GM04503 (cell line): ENCODE measurements around the gene AOPEP.

Source experiments
- DNase-seq: peaks from one replicate; pipeline ENCODE4 v3.0.0-alpha.2; 2012; ENCODE audit warnings: low read depth

Gene AOPEP, protein sequence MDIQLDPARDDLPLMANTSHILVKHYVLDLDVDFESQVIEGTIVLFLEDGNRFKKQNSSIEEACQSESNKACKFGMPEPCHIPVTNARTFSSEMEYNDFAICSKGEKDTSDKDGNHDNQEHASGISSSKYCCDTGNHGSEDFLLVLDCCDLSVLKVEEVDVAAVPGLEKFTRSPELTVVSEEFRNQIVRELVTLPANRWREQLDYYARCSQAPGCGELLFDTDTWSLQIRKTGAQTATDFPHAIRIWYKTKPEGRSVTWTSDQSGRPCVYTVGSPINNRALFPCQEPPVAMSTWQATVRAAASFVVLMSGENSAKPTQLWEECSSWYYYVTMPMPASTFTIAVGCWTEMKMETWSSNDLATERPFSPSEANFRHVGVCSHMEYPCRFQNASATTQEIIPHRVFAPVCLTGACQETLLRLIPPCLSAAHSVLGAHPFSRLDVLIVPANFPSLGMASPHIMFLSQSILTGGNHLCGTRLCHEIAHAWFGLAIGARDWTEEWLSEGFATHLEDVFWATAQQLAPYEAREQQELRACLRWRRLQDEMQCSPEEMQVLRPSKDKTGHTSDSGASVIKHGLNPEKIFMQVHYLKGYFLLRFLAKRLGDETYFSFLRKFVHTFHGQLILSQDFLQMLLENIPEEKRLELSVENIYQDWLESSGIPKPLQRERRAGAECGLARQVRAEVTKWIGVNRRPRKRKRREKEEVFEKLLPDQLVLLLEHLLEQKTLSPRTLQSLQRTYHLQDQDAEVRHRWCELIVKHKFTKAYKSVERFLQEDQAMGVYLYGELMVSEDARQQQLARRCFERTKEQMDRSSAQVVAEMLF

GRCh38 chr9:94726495-94727191, at the start of gene AOPEP:
AOPEP (plus strand) TSS chr9:94726699; CDS start chr9:94759784, 33,085 bp downstream.
- peak; percentile 51 for DNase-seq

DNA sequence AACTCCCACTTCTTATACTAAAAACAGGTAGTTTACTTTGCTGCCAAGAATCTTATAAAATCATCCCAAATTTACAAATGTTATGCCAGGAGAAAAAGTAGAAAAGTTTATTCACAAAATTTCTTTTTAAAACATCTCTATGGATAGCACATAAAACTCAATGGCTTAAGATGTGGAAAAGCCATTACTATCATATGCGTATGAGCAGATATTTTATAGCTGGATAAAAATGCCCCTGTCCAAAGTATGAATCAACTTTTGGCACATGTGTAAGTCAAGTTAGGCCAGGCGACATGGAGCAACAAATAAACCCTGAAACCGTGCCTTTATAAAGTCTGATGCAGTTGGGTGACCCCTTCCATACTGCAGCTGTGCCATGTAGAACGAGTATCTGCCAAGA, 48.6 kb upstream of the AOPEP start:
- no peak for DNase-seq

- no peak for DNase-seq
These were observed 46.9 kb upstream of the AOPEP start for GRCh38 chr9:94679587-94679986.

DNA sequence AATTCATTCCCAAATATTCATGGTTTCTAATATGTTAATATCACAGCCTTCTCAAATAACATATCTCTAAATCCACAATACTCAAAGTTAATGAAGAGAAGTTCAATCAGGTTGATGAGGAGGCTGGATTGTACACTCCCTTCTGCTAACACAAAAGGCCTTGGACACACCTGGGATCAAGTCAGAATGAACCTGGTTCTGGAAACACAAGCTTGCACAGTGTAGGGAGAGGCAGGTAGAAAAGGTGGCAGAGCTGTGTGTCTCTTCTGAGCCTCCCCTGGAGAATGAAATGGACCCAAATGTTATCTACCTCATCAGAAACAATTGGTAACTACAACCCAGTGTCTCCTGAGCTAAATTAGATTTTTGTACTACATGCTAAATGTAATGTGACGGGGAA, 46.5 kb upstream of the AOPEP start:
- DNase-seq, result no peak

DNA sequence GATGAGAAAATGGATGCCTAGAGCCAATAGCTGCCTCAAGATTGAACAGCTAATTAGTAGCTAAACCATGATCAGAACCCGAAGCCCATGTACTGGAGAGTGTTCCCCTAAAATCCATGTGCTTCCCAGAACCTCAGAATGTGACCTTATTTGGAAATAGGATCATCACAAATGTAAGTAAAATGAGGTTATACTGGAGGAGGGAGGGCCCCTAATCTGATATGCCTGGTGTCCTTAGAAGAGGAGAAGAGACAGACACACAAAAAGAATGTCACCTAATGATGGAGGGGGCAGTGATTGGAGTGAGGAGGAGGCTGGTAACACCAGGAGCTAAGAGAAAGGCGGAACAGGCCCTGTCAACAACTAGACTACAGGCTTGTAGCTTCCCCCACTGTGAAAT, 45.9 kb upstream of the AOPEP start:
- no peak for DNase-seq

GRCh38 chr9:94681508-94681907, 45.0 kb upstream of the AOPEP start:
- DNase-seq, result peak; percentile 45

GRCh38 chr9:94685359-94685758, 41.1 kb upstream of the AOPEP start:
- DNase-seq, result no peak

DNA sequence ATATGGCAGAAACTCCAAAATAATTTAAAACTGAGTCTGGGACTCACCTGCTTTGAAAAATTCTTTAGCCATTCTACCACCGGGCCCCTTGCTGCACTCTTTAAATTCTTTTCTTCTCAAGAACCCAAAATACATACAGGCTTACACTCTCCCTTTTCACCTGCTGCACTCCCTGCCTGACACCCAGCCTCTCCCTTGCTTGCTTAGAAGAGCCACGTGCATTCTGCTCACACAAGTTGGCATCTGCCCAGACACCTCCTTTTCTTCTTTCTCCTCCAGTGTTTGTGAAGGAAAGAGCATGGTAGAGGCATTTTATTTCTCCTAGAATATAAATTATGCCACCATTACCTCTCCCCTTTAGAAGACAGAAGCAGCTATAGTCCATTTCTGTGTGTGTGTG, 39.0 kb upstream of the AOPEP start:
- DNase-seq, result no peak

- no peak for DNase-seq
These were observed 36.2 kb upstream of the AOPEP start for GRCh38 chr9:94690344-94690743.

DNA sequence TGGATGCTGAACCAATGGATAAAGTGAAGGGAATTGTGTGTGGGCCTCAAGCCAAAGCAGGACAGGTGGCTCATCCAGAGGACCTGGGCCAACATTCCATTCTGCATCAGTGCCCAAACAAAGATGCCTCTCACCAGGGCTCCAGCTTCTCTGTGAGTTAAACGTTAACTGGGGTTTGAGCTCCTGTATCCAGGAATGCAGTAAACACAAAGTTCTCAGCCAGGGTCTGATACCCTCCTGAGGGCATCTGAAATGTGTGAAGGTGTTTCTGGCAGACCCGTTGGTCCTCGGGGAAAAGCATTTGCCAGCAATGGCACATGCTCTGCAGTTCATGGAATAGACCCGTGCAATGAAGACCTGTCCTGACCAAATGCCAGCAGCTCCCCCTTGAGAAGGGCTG, 33.9 kb upstream of the AOPEP start:
- DNase-seq, result no peak

- no peak for DNase-seq
These were observed 32.9 kb upstream of the AOPEP start for GRCh38 chr9:94693485-94694204.

DNA sequence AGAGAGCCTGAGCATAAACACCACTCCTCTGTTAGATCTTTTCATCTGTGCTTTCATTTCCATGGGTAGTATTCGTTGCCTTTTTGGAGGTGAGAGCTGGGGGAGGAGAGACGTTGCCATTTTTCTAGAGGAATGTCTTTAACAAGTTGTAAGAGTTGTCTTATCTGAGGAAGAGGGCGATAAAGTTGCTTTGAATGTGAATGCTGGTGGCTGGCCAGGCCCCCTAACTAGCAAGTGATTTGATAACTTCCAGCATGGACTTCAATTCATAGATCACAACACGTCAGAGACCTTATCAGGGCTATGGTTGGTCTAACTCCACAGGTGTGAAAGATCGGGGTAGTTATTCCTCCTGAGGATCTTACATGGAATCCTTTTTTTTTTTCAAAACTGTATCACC, 30.0 kb upstream of the AOPEP start:
- no peak for DNase-seq

- DNase-seq, result no peak
These were observed 28.4 kb upstream of the AOPEP start for GRCh38 chr9:94697972-94698581.

GRCh38 chr9:94699715-94700373, 26.7 kb upstream of the AOPEP start:
- DNase-seq, result no peak

DNA sequence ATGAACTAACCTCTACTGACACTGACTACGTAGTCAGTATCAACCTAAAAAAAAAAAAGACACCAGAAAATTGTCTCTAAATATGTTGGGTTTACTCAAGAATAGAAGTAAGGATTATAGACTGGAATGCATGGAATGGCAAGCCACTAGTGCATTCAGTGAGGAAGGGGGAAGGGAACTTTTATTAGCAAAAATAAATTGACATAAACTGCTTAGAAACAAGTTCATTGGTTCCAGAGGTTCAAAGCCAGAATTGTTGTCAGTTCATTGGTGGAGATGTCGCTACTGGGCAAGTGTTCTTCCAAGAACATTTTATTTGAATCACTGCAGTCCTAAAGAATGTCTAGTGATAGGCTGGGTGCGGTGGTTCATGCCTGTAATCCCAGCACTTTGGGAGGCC, 26.1 kb upstream of the AOPEP start:
- DNase-seq, result no peak

DNA sequence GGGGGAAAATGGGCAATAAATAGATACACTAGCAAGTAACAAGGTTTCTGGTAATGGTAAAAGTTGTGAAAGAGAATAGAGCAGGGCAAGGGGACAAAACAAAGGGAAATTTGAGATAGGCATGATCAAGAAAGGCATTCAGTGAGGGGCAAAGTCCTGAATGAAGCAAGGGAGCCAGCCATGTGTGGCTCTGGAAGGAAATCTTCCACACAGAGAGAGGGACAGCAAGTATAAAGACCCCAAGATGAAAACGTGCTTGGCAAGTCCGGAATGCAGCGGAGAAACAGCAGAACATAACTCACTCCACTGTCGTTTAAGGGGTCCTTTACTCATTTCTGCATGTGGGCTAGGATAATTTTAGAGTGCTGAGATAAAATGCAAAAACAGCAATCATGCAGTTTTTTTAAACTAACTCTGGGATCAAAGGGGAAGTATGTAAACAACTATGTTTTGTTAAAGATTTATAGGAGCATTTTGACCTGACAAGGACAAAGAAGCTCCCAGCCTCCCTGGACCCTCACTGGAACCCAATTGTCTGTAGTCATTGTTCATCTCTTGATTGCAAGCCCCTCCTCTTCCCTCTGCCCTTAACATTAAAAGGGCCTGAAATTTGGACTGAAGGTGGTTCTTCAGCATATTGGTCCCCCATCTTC, 22.9 kb upstream of the AOPEP start:
- no peak for DNase-seq

DNA sequence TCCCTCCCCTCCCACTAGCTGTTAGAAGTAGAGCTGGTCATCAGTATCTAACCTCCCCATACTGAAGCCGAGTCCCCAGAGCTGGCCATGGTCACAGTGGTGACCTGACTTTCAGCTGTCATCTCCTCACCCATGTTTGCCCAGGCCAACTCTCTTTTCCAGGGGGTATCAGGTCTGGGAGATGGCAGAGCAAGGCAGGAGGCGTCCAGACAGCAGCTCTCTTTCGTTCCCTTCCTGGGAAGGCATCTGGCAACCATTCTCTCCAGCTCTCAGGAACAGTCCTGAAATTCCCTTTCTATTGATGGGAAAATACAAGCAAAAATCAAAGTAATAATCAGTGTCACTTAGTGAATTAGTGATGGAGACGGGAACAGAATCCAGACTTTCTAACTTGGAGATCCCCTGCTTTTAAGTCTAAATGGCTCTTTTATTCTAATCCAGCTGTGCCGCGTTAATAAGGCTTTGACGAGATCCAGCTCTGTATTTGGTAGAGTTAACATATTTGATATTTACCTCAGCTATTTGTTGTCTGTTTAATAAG, 21.3 kb upstream of the AOPEP start:
- no peak for DNase-seq

- no peak for DNase-seq
These were observed 19.6 kb upstream of the AOPEP start for GRCh38 chr9:94706922-94707321.

- peak; percentile 51 for DNase-seq
These were observed 12.9 kb upstream of the AOPEP start for GRCh38 chr9:94713436-94714215.
